GM19099 (cell line): ENCODE measurements around the gene TRIP10.

Source experiments
- POLR2A ChIP-seq: IDR thresholded peaks from 3 replicates; pipeline ENCODE4 v1.6.1; 2011; ENCODE audit warnings: low read depth; ENCODE audit not compliant: insufficient read length; ENCODE audit errors: extremely low read depth

Gene TRIP10

GRCh38 chr19:6740589-6741343, 1.3 kb downstream of the TRIP10 start:
- TF ChIP-seq POLR2A, result peak; percentile 26

GRCh38 chr19:6743066-6743465, 3.6 kb downstream of the TRIP10 start:
- no peak for TF ChIP-seq POLR2A

- TF ChIP-seq POLR2A, result no peak
Observed at GRCh38 chr19:6743714-6744380, 4.4 kb downstream of the TRIP10 start.

GRCh38 chr19:6744381-6745301, 5.2 kb downstream of the TRIP10 start:
- no peak for TF ChIP-seq POLR2A

GRCh38 chr19:6745965-6746364, 6.5 kb downstream of the TRIP10 start:
- TF ChIP-seq POLR2A, result no peak

GRCh38 chr19:6750062-6750461, 10.6 kb downstream of the TRIP10 start:
- TF ChIP-seq POLR2A, result no peak

GRCh38 chr19:6751189-6751588, 11.7 kb downstream of the TRIP10 start:
- TF ChIP-seq POLR2A, result no peak

GRCh38 chr19:6752256-6753177, 13.0 kb downstream of the TRIP10 start:
- no peak for TF ChIP-seq POLR2A

- TF ChIP-seq POLR2A, result peak; percentile 43
Observed at GRCh38 chr19:6753178-6754031, 13.9 kb downstream of the TRIP10 start.

- TF ChIP-seq POLR2A, result no peak
Observed at GRCh38 chr19:6754136-6754535, 14.7 kb downstream of the TRIP10 start.

GRCh38 chr19:6754653-6755463, 15.4 kb downstream of the TRIP10 start:
- TF ChIP-seq POLR2A, result no peak

GRCh38 chr19:6760606-6761005, 21.1 kb downstream of the TRIP10 start:
- TF ChIP-seq POLR2A, result no peak
